Measurements from ENCODE around the gene CAMTA1. TPM values are rescaled to one million over a fixed set of nuclear protein-coding genes. Genes with fewer than 3 reads are reported as not detected.

Gene CAMTA1
- total RNA-seq, 1 donor from 2014 or later: 34.4 TPM

GRCh38 chr1:7610936-7611335, 825.7 kb downstream of the CAMTA1 start:
- no peak for ATAC-seq

GRCh38 chr1:7611421-7612010, 826.3 kb downstream of the CAMTA1 start:
- no peak for ATAC-seq

- ATAC-seq: no peak
These were observed 828.0 kb downstream of the CAMTA1 start for GRCh38 chr1:7613106-7613850.

- ATAC-seq: no peak
These were observed 828.6 kb downstream of the CAMTA1 start for GRCh38 chr1:7613851-7614205.

- no peak for ATAC-seq
These were observed 829.4 kb downstream of the CAMTA1 start for GRCh38 chr1:7614576-7615074.

- ATAC-seq: no peak
These were observed 829.9 kb downstream of the CAMTA1 start for GRCh38 chr1:7615138-7615537.

GRCh38 chr1:7616076-7616832, 831.0 kb downstream of the CAMTA1 start:
- no peak for ATAC-seq

GRCh38 chr1:7616953-7617352, 831.7 kb downstream of the CAMTA1 start:
- no peak for ATAC-seq

GRCh38 chr1:7617826-7618225, 832.6 kb downstream of the CAMTA1 start:
- no peak for ATAC-seq

GRCh38 chr1:7620196-7620595, 834.9 kb downstream of the CAMTA1 start:
- no peak for ATAC-seq

- no peak for ATAC-seq
These were observed 836.3 kb downstream of the CAMTA1 start for GRCh38 chr1:7621334-7622219.

- ATAC-seq: no peak
These were observed 838.6 kb downstream of the CAMTA1 start for GRCh38 chr1:7623842-7624241.

- no peak for ATAC-seq
These were observed 839.6 kb downstream of the CAMTA1 start for GRCh38 chr1:7624791-7625355.

GRCh38 chr1:7625401-7625800, 840.1 kb downstream of the CAMTA1 start:
- ATAC-seq: no peak

GRCh38 chr1:7628273-7628672, 843.0 kb downstream of the CAMTA1 start:
- no peak for ATAC-seq

- no peak for ATAC-seq
These were observed 843.8 kb downstream of the CAMTA1 start for GRCh38 chr1:7629011-7629410.

GRCh38 chr1:7629465-7630195, 844.4 kb downstream of the CAMTA1 start:
- ATAC-seq: no peak

GRCh38 chr1:7630378-7630777, 845.1 kb downstream of the CAMTA1 start:
- no peak for ATAC-seq

- no peak for ATAC-seq
These were observed 846.9 kb downstream of the CAMTA1 start for GRCh38 chr1:7632176-7632575.

- ATAC-seq: no peak
These were observed 847.4 kb downstream of the CAMTA1 start for GRCh38 chr1:7632681-7633080.

- no peak for ATAC-seq
These were observed 848.4 kb downstream of the CAMTA1 start for GRCh38 chr1:7633506-7634245.
